ENCODE measurements around the gene FIZ1.

GRCh38 chr19:55546011-55546410, 53.3 kb downstream of the FIZ1 start:
- no peak for TF ChIP-seq REST (IDR thresholded peaks at IDR 0.05; ENCODE audit: unreplicated experiment)
- TF ChIP-seq EZH2 (IDR thresholded peaks at IDR 0.05; ENCODE audit: low read depth, unreplicated experiment), result no peak
- TF ChIP-seq CTCF (conservative IDR thresholded peaks at IDR 0.05; ENCODE audit: low read depth in 2 of 2), result no peak
- TF ChIP-seq STAT1 (IDR thresholded peaks at IDR 0.05; ENCODE audit: unreplicated experiment), result no peak
- no peak for TF ChIP-seq POLR2AphosphoS5 (IDR thresholded peaks at IDR 0.05; ENCODE audit: low read depth)
- TF ChIP-seq ZNF462 (CRISPR knock-in tag; IDR thresholded peaks at IDR 0.05), result no peak
- no peak for TF ChIP-seq CREB1 (CRISPR knock-in tag; IDR thresholded peaks at IDR 0.05; ENCODE audit: low read depth)
- no peak for TF ChIP-seq EZH2phosphoT487 (IDR thresholded peaks at IDR 0.05; ENCODE audit: unreplicated experiment)
- no peak for TF ChIP-seq JUNB (IDR thresholded peaks at IDR 0.05; ENCODE audit: unreplicated experiment)
